GM23338 (cell line): ENCODE data around the gene MITF. TPM values are rescaled to one million over a fixed set of nuclear protein-coding genes. Genes with fewer than 3 reads are reported as not detected.

Experiments
- ATAC-seq: fragments of 200-7000 bp; cut with Tn5 transposase; 3 replicates; pipeline ENCODE4 v1.9.1; 2020
- DNase-seq: peaks from one replicate; pipeline ENCODE4 v3.0.0-alpha.2; 2015; ENCODE audit warnings: low spot score
- H2AFZ ChIP-seq: fragments of 200-600 bp; sonication (generic); 2 replicates; pipeline ENCODE4 v1.8.0; 2016; ENCODE audit warnings: antibody characterized with exemption, mild to moderate bottlenecking, moderate library complexity
- H3F3A ChIP-seq: fragments of 200-600 bp; sonication (generic); replicated peaks from 2 replicates; pipeline ENCODE4 v1.8.0; 2017; ENCODE audit warnings: antibody characterized with exemption, mixed run types, low read depth
- H3K27ac ChIP-seq: fragments of 200-600 bp; sonication (generic); 2 replicates; pipeline ENCODE4 v1.6.1; 2016; ENCODE audit warnings: low read depth
- H3K27me3 ChIP-seq: fragments of 200-600 bp; sonication (generic); 2 replicates; pipeline ENCODE4 v1.8.0; 2016; ENCODE audit warnings: mild to moderate bottlenecking, mixed run types, moderate library complexity; ENCODE audit not compliant: insufficient read depth
- H3K36me3 ChIP-seq: fragments of 200-600 bp; sonication (generic); 2 replicates; pipeline ENCODE4 v1.8.0; 2016; ENCODE audit warnings: mild to moderate bottlenecking; ENCODE audit not compliant: insufficient read depth
- H3K4me1 ChIP-seq: fragments of 200-600 bp; sonication (generic); 2 replicates; pipeline ENCODE4 v1.8.0; 2016; ENCODE audit warnings: mild to moderate bottlenecking, moderate library complexity; ENCODE audit not compliant: insufficient read depth
- H3K4me2 ChIP-seq: fragments of 200-600 bp; sonication (generic); 2 replicates; pipeline ENCODE4 v1.7.1; 2017; ENCODE audit warnings: mixed run types
- H3K4me3 ChIP-seq: fragments of 200-600 bp; sonication (generic); 2 replicates; pipeline ENCODE4 v1.6.1; 2016; ENCODE audit warnings: mixed run types
- H3K79me2 ChIP-seq: fragments of 200-600 bp; sonication (generic); replicated peaks from 2 replicates; pipeline ENCODE4 v1.8.0; 2017; ENCODE audit warnings: mild to moderate bottlenecking; ENCODE audit not compliant: insufficient read depth
- H3K9me2 ChIP-seq: fragments of 200-600 bp; sonication (generic); 2 replicates; pipeline ENCODE4 v1.8.0; 2017; ENCODE audit not compliant: insufficient read depth
- H4K20me1 ChIP-seq: fragments of 200-600 bp; sonication (generic); replicated peaks from 2 replicates; pipeline ENCODE4 v1.8.0; 2017; ENCODE audit warnings: mild to moderate bottlenecking; ENCODE audit not compliant: insufficient read depth
- H3K27ac Mint-ChIP-seq: 2 replicates; pipeline ENCODE4 v1.8.0; 2020; ENCODE audit warnings: inconsistent platforms, mild to moderate bottlenecking, moderate library complexity, mixed read lengths
- H3K27me3 Mint-ChIP-seq: 3 replicates; pipeline ENCODE4 v1.8.0; 2022; ENCODE audit warnings: low read depth, mild to moderate bottlenecking, moderate library complexity, mixed read lengths, inconsistent platforms; ENCODE audit not compliant: insufficient read depth, poor library complexity
- H3K36me3 Mint-ChIP-seq: 3 replicates; pipeline ENCODE4 v1.8.0; 2021; ENCODE audit warnings: low read depth, mild to moderate bottlenecking, inconsistent platforms, moderate library complexity, mixed read lengths
- H3K4me1 Mint-ChIP-seq: 3 replicates; pipeline ENCODE4 v1.8.0; 2020; ENCODE audit warnings: mild to moderate bottlenecking, inconsistent platforms, mixed read lengths
- H3K4me3 Mint-ChIP-seq: 3 replicates; pipeline ENCODE4 v1.8.0; 2021; ENCODE audit warnings: moderate library complexity, mild to moderate bottlenecking, inconsistent platforms, mixed read lengths
- H3K9me3 Mint-ChIP-seq: 3 replicates; pipeline ENCODE4 v1.8.0; 2020; ENCODE audit warnings: moderate library complexity, mild to moderate bottlenecking, inconsistent platforms, mixed read lengths
- CREB1 ChIP-seq: fragments of 250-450 bp; sonication (Bioruptor Pico); IDR thresholded peaks from 2 replicates; pipeline ENCODE4 v1.5.0; 2020; ENCODE audit warnings: low read depth, mild to moderate bottlenecking, moderate library complexity
- CTCF ChIP-seq, 2 experiments: fragments of 200-600 bp in 1 of 2; sonication (generic) in 1 of 2; conservative IDR thresholded peaks; 2 replicates each; pipeline versions ENCODE4 v1.5.1 to v1.6.1; 2016 to 2017; ENCODE audit warnings: antibody characterized with exemption in 2 of 2, low read depth in 2 of 2, mild to moderate bottlenecking in 2 of 2, moderate library complexity in 1 of 2
- ETS1 ChIP-seq: IDR thresholded peaks from 2 replicates; pipeline ENCODE4 v1.6.1; 2016; ENCODE audit warnings: antibody characterized with exemption
- EZH2 ChIP-seq: fragments of 200-600 bp; sonication (generic); IDR thresholded peaks from one replicate; pipeline ENCODE4 v1.8.0; 2017; ENCODE audit warnings: antibody characterized with exemption, mild to moderate bottlenecking, low read depth; ENCODE audit not compliant: unreplicated experiment
- POLR2AphosphoS5 ChIP-seq: IDR thresholded peaks from 2 replicates; pipeline ENCODE4 v1.6.1; 2016; ENCODE audit warnings: antibody characterized with exemption, low read depth
- REST ChIP-seq: IDR thresholded peaks from one replicate; pipeline ENCODE4 v1.6.1; 2018; ENCODE audit warnings: antibody characterized with exemption; ENCODE audit not compliant: unreplicated experiment
- ZNF114 ChIP-seq: fragments of 250-450 bp; sonication (Bioruptor Pico); IDR thresholded peaks from 2 replicates; pipeline ENCODE4 v1.5.0; 2020; ENCODE audit warnings: mild to moderate bottlenecking, moderate library complexity
- ZNF331 ChIP-seq: fragments of 250-450 bp; sonication (Bioruptor Pico); IDR thresholded peaks from 2 replicates; pipeline ENCODE4 v1.5.0; 2020; ENCODE audit warnings: low read depth, mild to moderate bottlenecking, moderate library complexity
- polyA plus RNA-seq: library from polyadenylated mRNA; unstranded; fragments of >200 nt; fragmentation: Nextera tagmentation; extraction: Ambion mirVana; gene quantifications from 2 replicates; pipeline ENCODE4 v1.2.1, GENCODE V29; 2016
- total RNA-seq: library from RNA; depleted of rRNA; stranded (reverse); fragments of >200 nt; shearing (Covaris generic); gene quantifications from 2 replicates; pipeline ENCODE4 v1.2.3, GENCODE V29; 2014

MITF gene
- total and polyA plus RNA-seq, 2 experiments from 2014 or later, result 1.9 to 2.4 TPM

- no peak for TF ChIP-seq REST
- no peak for TF ChIP-seq ETS1
- no peak for TF ChIP-seq POLR2AphosphoS5
- no peak for TF ChIP-seq ZNF114
Observed at GRCh38 chr3:69871251-69871650, 132.0 kb downstream of the MITF start (continued).

- Mint-ChIP-seq H3K4me3 (no peak overlapping the region), H3K4me1 (peaks cover 2% of the 10 kb centered on the region; the same call in 2 of the 3 replicates), H3K36me3 (no peaks in the 10 kb centered on the region), H3K9me3 (no peaks in the 10 kb centered on the region), H3K27ac (no peak overlapping the region), H3K27me3 (peaks cover 2% of the 10 kb centered on the region)
- Histone ChIP-seq H3K27ac (no peak overlapping the region), H4K20me1 (no peaks in the 10 kb centered on the region), H3K4me2 (no peak overlapping the region), H3K36me3 (no peaks in the 10 kb centered on the region), H3F3A (no peaks in the 10 kb centered on the region), H3K4me3 (no peak overlapping the region), H3K79me2 (no peaks in the 10 kb centered on the region), H3K27me3 (no peaks in the 10 kb centered on the region), H2AFZ (no peak overlapping the region), H3K9me2 (no peaks in the 10 kb centered on the region), H3K4me1 (no peaks in the 10 kb centered on the region)
- no peak for DNase-seq
- ATAC-seq, result no peak
- TF ChIP-seq ZNF331 (CRISPR knock-in tag) (no peak), EZH2 (no peak), ZNF114 (no peak), CREB1 (CRISPR knock-in tag) (no peak), CTCF (conservative IDR thresholded peaks at IDR 0.05; ENCODE audit: low read depth in 2 of 2) (no peak), REST (no peak), ETS1 (no peak)
Observed at GRCh38 chr3:69871868-69872267, 132.6 kb downstream of the MITF start.
